Stimulated activated CD8-positive, alpha-beta memory T cell treated with anti-CD3 and anti-CD28 coated beads, Interleukin-4, amount 100 ng/mL, for 48 hours (primary cell): ENCODE results near the gene NLRC3.
A peak's percentile ranks its signal among the peaks of the same experiment; 100 is the strongest.

Source experiments
- DNase-seq: peaks from one replicate; pipeline ENCODE4 v3.0.0-alpha.2; 2020

The NLRC3 gene

DNA sequence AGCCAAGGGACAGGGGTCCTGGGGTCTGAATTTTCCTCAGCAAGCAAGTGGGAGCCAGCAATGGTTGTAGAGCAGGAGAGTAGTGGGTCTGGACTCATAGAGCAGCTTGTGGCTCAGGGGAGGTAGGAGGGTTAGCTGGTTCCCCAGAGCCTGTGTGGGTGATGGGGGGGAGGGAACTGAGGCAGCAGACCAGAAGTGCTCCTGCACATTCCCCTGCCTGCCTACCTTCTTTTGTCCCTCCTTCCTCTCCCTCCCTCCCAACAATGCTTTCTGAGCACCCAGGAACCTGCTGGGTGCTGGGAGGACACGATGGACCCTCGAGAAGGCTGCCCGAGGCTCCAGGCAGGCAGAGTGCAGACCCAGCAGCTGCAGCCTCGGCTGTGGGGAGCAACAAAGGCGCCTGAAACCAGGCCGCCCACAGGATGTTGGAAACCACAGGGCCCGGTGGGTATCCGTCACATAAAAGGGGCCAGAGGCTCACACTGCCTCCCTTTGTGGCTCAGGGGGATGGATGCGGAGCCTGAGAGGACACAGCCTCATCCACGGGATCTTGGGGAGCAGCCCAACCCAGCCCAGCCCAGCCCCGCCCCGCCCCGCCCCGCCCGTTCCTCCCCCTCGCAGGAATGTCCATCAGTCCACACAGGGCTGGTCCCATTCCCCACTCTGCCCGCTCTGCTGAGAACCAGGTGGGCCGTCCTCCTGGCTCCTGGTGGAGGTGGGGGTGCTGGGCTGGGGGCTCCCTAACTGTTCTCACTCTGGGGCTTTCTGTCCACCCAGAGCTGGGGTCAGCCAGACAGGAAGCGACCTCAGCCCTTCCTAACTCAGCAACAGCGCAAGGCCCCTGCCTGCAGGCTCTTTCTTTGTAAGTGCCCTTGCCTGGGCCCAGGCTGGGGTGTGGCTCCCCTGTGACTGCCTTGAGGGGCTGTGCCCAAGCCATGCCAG lies 1.7 kb upstream of the NLRC3 start:
- peak; percentile 81 for DNase-seq

DNA sequence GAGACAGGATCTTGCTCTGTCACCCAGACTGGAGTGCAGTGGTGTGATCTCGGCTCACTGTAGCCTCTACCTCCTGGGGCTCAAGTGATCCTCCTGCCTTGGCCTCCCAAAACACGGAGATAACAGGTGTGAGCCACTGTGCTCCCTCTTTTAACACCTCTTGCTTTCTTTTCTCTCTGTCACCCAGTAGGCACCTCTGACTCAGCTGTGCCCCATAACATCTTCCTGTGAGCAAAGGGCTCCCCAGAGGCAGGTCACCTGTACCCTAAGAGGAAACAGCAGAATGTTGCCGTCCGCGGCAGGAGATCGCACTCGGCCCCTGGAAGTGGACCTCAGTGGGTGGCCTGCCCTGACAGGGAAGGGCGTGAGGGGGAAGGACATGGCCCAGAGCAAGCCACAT lies 918 bp upstream of the NLRC3 start:
- peak; percentile 65 for DNase-seq

DNA sequence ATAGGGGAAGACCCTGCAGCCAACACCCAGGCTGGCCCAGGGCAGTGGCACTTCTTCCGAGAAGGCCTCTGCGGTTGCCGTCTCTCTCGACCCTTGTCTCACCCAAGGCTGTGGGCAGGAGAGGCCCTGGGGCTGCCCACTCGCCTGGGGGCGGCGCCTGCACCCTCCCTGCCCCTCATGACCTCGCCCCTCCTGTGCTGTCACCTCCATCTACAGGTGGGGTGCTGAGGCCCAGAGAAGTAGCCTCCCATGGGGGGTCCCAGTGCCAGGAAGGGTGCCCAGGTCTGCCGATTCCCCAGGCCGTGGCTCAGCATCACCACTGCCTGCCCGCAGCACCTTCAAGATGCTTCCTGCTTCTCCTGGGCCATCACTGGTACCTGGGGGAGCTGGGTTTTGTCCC lies 992 bp downstream of the NLRC3 start:
- peak; percentile 40 for DNase-seq

DNA sequence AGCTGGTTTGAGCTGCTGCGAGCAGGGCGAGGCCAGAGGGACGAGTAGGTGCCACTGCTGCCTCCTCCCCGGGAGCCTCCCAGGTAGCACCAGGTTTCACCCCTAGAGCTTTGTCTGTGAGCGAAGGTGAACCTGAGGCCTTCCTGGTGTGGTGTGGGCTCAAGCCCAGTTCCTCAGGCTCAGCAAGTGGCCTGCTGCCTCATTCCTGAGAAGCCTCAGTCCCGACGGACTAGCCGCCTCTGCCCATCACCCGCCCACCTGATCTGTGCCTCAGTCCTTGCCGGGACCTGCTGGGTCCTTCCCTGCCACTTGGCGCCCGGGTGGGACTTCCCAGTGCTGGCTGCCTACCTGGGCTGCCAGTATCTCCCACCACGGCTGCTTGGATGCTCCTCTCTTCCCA lies 1.7 kb downstream of the NLRC3 start:
- peak; percentile 32 for DNase-seq

DNA sequence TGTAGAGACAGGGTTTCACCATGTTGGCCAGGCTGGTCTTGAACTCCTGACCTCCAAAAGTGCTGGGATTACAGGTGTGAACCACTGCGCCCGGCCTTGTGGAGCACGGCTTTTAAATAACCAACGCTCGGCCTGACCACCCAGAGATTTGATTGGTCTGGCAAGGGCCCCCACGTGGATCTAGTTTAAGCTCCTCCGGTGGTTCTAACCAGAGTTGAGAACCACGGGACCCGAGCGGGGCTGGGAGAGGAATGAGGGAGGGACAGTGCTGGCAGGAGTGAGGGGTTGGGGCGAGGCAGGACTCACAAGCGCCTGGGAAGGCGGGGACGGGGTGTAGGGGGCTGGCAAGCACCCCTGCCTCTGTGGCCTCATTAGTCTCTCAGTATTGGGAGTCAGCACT lies 3.0 kb downstream of the NLRC3 start:
- DNase-seq = no peak

DNA sequence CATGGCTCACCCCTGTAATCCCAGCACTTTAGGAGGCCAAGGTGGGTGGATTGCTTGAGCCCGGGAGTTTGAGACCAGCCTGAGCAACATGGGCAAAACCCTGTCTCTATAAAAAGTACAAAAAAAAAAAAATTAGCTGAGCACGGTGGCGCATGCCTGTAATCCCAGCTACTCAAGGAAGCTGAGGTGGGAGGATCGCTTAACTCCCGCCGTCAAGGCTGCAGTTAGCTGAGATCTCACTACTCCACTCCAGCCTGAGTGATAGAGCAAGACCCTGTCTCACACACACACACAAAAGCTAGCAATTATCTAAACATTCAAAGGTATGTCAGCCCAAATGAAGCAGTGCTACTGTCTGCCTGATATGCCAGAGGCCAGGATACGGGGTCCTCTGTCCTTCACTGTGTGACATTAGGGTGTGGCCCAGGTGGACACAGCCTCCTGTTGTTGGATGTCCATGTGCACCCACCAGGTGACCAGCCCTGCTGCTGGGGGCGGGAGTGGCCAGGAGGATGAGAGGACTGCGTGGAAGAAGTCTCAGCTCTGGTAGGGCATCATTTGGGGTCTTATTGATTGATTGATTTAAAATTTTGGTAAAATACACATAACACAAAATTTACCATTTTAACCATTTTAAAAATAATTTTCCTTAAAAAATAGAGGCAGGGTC lies 3.9 kb downstream of the NLRC3 start:
- no peak for DNase-seq

DNA sequence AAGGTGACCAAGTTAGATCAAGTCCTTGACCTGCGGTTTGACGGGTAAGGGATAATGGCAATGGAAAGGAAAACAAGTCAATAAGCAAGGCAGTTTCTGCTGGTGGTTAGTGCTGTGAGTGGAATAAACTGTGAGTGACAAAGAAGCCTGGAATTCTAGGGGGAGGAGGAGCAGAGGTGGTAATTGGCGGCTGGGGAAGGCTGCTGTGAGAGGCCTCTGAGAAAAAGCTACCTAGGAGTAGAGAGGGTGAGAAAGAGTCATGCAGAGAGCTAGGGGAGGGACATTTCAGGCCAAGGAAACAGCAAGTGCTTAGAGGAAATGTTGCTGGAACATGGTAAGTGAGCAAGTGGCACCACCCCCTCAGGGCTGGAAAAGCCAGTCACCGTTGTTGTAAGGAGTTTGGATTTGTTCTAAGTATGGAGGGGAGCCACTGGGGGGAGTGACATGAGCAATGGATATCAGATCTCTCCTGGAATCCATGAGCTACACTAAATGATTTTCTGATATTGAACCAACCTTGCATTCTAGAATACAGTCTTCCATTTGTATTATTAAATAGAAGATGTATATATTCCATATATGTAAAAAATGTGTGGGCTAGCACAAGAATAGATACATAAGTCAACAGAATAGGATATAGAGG lies 6.7 kb downstream of the NLRC3 start:
- no peak for DNase-seq

DNA sequence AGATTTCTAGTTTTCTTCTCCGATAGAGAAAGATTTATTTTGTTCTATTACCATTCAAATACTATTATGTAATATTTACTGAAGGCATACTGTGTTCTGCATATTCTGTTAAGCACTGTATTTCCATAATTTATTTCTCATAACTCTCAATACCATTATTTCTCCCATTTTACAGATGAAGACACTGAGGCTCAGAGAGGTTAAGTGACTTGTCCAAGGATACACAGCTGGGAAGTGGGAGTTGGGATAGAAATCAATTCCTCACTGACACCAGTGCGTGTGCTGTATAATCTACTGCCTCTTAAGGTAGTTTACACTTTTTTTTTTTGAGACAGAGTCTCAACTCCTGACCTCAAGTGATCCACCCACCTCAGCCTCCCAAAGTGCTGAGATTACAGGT lies 7.4 kb downstream of the NLRC3 start:
- DNase-seq = no peak

DNA sequence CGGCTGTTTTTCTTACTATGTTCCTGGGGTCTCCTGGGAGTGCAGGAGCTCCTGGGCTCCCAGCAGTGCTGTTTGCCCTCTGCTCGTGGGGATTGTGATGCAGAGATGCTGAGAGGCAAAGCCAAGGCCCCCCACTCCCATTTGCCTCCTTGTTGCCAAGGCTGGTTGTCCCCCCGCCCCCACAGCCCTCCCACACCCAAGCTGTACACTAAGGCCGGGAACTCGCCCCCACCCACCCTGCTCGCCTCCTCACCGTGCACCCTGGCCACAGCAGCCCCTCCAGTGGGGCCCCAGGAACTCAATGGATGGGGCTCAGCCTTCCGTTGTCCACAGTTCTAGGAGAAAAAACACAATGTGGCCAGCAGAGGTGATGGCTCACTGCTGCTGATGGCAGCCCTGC lies 10.2 kb downstream of the NLRC3 start:
- no peak for DNase-seq

DNA sequence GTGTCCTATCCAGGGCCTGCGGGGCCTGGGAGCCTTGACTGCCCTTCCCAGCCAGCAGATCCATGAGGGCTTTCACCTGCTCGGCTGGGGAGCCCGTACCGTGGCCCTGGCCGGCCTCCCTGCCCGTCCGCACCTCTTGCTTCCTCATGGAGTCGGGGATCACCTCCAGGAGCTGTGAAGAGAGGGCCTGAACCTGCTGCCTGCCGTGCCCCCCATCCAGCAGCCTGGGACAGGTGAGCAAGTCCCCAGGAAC lies 12.4 kb downstream of the NLRC3 start:
- DNase-seq = no peak

DNA sequence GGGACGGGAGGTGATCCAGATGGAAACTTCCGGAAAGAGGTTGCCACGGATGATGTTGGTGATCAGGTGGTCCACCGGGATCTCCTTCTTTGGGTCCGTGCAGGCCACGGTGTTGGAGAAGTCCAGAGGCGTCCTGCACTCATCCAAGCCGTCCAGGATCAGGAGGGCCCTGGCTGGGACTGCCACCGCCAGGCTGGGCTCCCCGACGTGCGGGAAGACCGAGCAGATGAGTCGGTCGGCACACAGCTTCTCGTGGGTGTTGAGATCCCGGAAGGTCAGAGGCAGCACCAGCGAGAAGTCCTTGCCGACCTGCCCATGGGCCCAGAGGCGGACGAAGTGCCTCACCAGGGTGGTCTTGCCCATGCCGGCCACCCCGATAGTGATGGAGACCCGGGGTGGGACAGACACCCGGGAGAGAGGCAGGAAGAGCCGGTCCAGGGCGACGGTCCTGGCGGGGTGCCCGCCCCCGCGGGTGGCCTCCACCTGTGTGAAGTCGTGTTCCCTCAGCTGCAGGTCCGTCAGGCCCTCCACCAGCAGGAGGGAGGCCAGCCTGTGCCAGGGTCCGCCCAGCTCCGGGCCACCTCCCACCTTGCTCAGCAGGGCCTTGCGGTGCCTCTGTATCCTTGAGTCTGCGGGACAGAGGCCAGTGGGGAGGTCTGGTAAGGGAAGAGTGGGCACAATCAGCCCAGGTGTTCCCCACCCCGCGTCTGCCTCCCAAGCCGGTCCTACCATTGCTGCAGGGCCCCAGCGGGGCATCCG lies 12.9 kb downstream of the NLRC3 start:
- no peak for DNase-seq

DNA sequence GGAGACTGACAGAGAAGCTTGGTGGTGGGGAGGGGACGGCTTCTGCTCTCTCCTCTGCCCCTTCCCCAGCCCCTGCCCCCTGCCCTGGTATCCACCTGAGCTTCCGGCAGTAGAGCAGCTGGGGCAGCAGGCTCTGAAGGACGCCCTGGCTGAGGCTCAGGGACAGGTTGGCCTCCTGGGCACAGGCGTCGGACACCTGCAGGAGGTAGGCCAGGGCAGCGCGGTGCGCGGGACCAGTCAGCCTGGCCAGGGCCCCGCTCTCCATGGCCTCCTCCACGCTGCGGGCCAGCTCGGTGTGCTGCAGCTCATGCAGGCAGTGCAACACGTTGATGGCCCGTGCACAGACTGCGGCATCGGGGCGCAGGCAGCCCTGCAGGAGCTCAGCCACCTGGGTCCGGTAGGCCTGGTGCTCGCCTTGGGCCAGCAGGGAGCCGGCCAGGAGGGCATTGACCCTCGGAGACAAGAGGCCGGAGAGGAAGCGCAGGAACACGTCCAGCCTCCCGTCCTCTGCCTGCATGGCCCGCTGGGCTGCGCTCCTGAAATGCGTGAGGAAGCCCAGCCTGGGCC lies 14.2 kb downstream of the NLRC3 start:
- no peak for DNase-seq

DNA sequence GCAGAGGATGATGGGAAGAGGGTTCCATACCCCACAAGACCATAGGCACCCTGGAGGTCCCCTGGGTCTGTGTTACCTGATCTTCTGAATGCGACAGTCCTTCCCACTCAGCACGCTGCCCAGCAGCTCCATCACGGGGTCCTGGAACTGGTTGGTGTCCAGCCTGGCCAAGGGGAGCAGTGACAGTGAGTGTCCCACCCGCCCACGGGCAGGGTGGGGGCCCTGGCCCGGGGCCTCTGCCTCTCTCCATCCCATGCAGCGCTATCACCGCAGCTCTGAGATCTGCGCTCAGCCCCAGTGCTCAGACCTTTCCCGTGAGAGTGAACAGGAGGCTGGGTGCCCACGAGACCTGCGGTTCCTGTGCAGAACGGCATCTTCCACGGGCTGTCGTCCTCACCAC lies 15.6 kb downstream of the NLRC3 start:
- DNase-seq = no peak

DNA sequence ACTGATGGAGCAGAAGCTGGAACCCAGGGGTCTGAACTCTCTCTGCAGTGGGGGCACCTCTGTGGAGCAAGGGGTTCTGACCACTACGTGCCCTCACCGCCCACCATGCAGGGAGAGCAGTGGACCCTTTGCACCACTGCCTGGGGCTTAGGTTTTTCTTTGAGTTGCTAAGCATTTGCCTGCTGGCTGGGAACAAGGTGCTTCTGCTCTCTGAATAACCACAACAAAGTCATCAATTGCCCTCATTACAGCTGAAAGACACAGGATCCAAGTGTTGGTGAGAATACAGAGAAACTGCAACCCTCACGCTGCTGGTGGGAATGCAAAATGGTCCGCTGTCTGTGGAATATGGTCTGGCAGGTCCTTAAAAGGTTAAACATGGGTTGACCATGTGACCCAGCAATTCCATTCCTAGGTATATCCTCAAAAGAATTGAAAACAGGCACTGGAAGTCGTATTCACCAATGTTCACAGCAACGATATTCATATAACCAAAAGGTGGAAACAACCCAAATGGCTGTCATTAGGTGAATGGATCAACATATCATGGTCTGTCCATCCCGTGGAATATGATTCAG lies 22.8 kb downstream of the NLRC3 start:
- no peak for DNase-seq

DNA sequence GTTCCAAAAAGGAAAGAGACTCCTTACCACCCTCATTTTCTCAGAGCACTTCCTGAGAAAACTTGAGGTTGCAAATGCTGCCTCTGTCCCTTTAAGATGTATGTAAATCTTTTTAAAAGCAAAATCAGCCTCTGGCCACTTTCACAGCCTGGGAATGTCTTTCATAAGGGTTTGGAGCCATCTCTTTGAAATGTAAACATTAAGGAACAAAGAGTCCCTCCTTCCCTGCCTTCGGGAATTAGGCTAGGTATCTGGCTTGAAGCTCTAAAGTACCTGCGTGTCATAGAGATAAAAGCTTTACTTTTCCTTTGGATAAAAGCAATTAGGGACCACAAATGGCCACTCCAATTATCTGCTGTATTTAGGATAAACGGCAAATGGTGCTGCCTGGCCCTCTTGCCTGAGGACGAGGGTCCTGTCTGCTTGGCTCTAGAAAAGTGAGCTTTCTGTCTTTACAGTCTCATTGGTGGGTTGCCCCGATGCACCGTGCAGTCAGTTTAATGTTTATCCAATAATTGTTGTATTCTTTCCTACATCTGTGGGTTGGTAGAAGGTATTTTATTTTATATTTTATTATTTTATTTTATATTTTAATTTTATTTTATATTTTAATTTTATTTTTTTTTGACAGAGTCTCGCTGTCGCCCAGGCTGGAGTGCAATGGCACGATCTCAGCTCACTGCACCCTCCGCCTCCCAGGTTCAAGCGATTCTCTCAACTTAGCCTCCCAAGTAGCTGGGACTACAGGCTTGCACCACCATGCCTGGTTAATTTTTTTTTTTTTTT lies 23.9 kb downstream of the NLRC3 start:
- no peak for DNase-seq

DNA sequence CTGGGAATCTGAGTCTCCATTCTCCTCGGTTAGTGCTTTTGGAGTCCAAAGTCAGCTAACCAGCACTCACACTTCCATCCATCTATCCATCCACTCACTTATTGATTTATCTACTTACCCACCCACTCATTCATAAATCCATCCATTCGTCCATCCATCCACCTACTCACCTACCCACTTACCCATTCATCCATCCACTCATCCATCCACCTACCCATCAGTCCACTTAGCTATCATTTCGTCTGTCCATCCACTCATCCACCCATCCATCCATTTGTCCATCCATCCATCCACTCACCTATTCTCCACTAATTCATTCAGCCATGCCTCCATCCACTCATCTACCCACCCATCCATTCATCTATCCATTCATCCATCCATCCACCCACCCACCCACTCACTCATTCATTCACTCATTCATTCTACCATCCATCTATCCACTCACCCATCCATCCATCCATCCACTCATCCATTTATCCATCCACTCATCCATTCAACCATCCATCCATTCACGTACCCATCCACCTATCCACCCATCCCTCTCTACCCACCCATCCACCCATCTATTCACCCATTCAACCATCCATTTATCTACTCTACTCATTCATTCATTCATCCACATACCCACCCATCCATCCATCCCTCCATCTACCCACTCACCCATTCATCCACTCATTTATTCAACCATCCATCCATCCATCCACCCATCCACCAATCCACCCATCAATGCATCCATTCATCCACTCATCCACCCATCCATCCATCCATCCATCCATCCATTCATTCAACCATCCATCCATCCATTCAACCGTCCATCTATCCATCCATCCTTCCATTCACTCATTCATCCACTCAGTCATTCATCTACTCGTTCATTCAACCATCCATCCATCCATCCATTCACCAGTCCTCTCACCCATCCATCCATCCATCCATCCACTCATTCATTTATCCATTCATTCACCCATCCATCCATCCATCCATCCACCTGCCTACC lies 26.1 kb downstream of the NLRC3 start:
- no peak for DNase-seq

DNA sequence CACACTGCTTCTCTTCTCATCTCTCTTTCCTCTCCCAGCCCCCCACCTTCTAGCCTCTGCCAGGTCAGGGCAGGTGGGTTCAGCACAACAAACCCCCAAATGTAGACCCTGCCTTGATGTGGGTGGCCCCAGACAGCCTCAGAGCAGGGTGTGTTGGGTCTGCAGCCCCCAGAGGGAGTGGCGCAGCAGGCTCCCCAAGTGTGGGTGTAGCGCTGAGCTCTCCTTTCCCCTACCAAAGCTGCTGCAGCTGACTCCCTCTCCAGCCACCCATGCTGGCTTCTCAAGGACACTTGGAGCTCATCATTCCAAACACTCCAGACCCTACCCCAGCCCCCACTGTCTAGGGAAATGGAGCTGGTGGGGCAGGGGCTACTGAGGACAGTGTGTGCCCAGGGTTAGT lies 27.3 kb downstream of the NLRC3 start:
- no peak for DNase-seq

DNA sequence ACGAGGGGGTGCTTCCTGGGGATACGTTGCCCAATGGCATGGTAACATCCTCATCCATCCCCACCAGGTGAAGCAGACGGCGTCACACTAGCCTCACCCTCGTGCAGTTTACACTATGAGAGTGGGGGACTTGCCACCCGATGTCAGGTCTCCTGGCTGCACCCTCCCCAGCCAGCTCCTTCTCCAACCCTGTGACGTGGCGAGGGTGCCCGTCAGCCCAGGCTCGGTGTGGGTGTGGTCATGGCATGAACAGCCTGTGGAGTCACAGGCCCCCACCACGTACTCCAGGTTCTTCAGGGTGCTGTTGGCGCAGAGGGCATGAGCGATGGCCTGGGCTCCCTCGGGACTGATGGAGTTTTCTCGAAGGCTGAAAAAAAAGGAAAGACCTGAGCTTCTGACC lies 28.3 kb downstream of the NLRC3 start:
- no peak for DNase-seq

DNA sequence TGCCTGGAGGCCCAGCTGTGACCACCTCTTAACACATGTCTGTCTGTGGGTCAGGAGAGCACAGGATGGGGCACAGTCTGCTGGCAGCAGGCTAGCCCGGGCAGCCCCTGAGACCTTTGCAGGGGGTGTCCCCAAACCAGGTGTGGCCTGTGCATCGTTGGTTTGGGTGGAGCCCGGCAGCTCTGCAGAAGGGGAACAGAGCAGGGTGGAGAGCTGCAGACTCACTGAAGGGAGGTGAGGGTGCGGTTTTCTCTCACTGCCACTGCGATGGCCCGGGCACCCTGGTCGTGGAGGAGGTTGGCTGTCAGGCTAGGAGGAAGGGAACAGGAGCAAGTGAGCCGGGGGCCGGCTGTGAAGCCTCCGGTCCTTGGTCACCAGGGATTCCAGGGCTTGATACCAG lies 28.8 kb downstream of the NLRC3 start:
- no peak for DNase-seq

DNA sequence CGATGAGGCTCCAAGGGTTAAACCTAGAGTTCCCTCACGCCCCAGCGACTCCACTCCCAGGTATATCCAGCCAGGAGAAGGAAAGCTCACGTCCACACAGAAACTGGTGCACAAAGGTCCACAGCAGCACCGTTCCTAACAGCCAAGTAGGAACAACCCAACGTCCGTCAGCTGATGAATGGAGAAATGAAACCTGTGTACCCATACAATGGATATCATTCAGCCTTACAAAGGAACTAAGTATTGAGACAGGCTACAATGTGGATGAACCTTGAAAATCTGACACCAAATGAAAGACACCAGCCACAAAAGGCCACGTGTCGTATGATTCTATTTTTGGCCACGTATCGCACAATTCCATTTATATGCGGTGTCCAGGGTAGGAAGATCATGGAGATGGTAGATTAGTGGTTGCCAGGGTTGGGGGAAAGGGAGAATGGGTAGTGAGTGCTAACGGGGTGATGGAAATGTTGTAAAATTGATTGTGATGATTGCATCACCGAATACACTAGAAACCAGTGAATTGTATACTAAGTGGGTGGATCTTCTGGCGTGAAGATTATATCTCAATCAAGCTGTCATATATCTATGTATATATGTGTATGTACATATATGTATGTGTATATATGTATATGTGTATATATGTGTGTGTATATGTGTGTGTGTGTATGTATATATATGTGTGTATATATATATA lies 30.1 kb downstream of the NLRC3 start:
- DNase-seq = no peak
